Neural cell (in vitro differentiated cells): Measurements from ENCODE around the gene TRAK1. TPM values are rescaled to one million over a fixed set of nuclear protein-coding genes. Genes with fewer than 3 reads are reported as not detected.

Experiments
- H2AFZ ChIP-seq: fragments of 200-600, 300-800 bp; sonication (generic), shearing (Covaris generic); 2 replicates; pipeline ENCODE4 v1.6.0; 2014; ENCODE audit warnings: low read depth, mild to moderate bottlenecking, antibody characterized with exemption, low read length, moderate library complexity
- H3F3A ChIP-seq: fragments of 200-600 bp; shearing (Covaris generic); 2 replicates; pipeline ENCODE4 v1.6.1; 2016; ENCODE audit warnings: mild to moderate bottlenecking, moderate library complexity, mixed read lengths, antibody characterized with exemption, low read length; ENCODE audit not compliant: insufficient read depth, poor library complexity, severe bottlenecking
- H3K27ac ChIP-seq: fragments of 200-600, 300-800 bp; sonication (generic), shearing (Covaris generic); 2 replicates; pipeline ENCODE4 v1.5.1; 2014; ENCODE audit warnings: mild to moderate bottlenecking, low read length, moderate library complexity
- H3K27me3 ChIP-seq: fragments of 300-800, 200-600 bp; sonication (generic), shearing (Covaris generic); 2 replicates; pipeline ENCODE4 v1.6.0; 2014; ENCODE audit warnings: mild to moderate bottlenecking, low read depth, low read length, moderate library complexity; ENCODE audit not compliant: insufficient read depth
- H3K36me3 ChIP-seq: fragments of 300-800, 200-600 bp; sonication (generic), shearing (Covaris generic); 2 replicates; pipeline ENCODE4 v1.5.1; 2014; ENCODE audit warnings: mild to moderate bottlenecking, antibody characterized with exemption, low read length, moderate library complexity; ENCODE audit not compliant: insufficient read depth
- H3K4me2 ChIP-seq: fragments of 300-800, 200-600 bp; sonication (generic), shearing (Covaris generic); 2 replicates; pipeline ENCODE4 v1.6.0; 2014; ENCODE audit warnings: mild to moderate bottlenecking, low read length
- H3K4me3 ChIP-seq: fragments of 300-800, 200-600 bp; sonication (generic), shearing (Covaris generic); 2 replicates; pipeline ENCODE4 v1.5.1; 2014; ENCODE audit warnings: mild to moderate bottlenecking, low read length, moderate library complexity
- H3K79me2 ChIP-seq: fragments of 200-600 bp; shearing (Covaris generic); replicated peaks from 2 replicates; pipeline ENCODE4 v1.6.0; 2014; ENCODE audit warnings: mild to moderate bottlenecking, low read length, moderate library complexity; ENCODE audit not compliant: insufficient read depth
- H3K9ac ChIP-seq: fragments of 300-800, 200-600 bp; sonication (generic), shearing (Covaris generic); 2 replicates; pipeline ENCODE4 v1.6.1; 2016; ENCODE audit warnings: mild to moderate bottlenecking, low read length, mixed read lengths
- H3K9me2 ChIP-seq: fragments of 200-600 bp; shearing (Covaris generic); 2 replicates; pipeline ENCODE4 v1.6.1; 2016; ENCODE audit warnings: mild to moderate bottlenecking, low read length, mixed read lengths; ENCODE audit not compliant: insufficient read depth
- H3K9me3 ChIP-seq: fragments of 200-600, 300-800 bp; sonication (generic), shearing (Covaris generic); 2 replicates; pipeline ENCODE4 v1.6.1; 2016; ENCODE audit warnings: mild to moderate bottlenecking, mixed run types, low read length, moderate library complexity, mixed read lengths
- H4K20me1 ChIP-seq: fragments of 200-600 bp; shearing (Covaris generic); 2 replicates; pipeline ENCODE4 v1.6.1; 2016; ENCODE audit warnings: mild to moderate bottlenecking, mixed run types; ENCODE audit not compliant: insufficient read depth
- EP300 ChIP-seq: fragments of 450-650 bp; conservative IDR thresholded peaks from 2 replicates; pipeline ENCODE4 v1.6.1; 2014; ENCODE audit warnings: antibody characterized with exemption, mild to moderate bottlenecking, moderate library complexity; ENCODE audit not compliant: poor library complexity, severe bottlenecking
- EZH2 ChIP-seq: fragments of 200-600, 300-800 bp; shearing (Covaris generic), sonication (generic); IDR thresholded peaks from 2 replicates; pipeline ENCODE4 v1.6.1; 2014; ENCODE audit warnings: antibody characterized with exemption, low read length, borderline replicate concordance, mild to moderate bottlenecking; ENCODE audit not compliant: insufficient read depth, poor library complexity, severe bottlenecking
- MXI1 ChIP-seq: fragments of 450-650 bp; conservative IDR thresholded peaks from 2 replicates; pipeline ENCODE4 v1.6.1; 2014; ENCODE audit warnings: antibody characterized with exemption, mild to moderate bottlenecking; ENCODE audit not compliant: poor library complexity, severe bottlenecking
- POLR2AphosphoS5 ChIP-seq: IDR thresholded peaks from 2 replicates; pipeline ENCODE4 v1.6.1; 2012
- RAD21 ChIP-seq: fragments of 450-650 bp; conservative IDR thresholded peaks from 2 replicates; pipeline ENCODE4 v1.6.1; 2014; ENCODE audit warnings: antibody characterized with exemption, mild to moderate bottlenecking, moderate library complexity
- SMC3 ChIP-seq: fragments of 450-650 bp; conservative IDR thresholded peaks from 2 replicates; pipeline ENCODE4 v1.6.1; 2014; ENCODE audit warnings: antibody characterized with exemption, mild to moderate bottlenecking, moderate library complexity; ENCODE audit not compliant: poor library complexity
- TAF1 ChIP-seq: IDR thresholded peaks from 2 replicates; pipeline ENCODE4 v1.6.1; 2012; ENCODE audit warnings: low read depth
- polyA plus RNA-seq: library from polyadenylated mRNA; depleted of rRNA; stranded (reverse); fragments of >200 nt; gene quantifications from 2 replicates; pipeline ENCODE4 v1.2.3, GENCODE V29; 2014
- TF ChIP-seq, protein P1 (sequence below): fragments of 450-650 bp; IDR thresholded peaks from 2 replicates; pipeline ENCODE4 v1.5.1; 2014; ENCODE audit warnings: antibody characterized with exemption, mild to moderate bottlenecking, moderate library complexity; ENCODE audit not compliant: poor library complexity, severe bottlenecking
- TF ChIP-seq, protein P2 (sequence below): IDR thresholded peaks from 2 replicates; pipeline ENCODE4 v1.6.1; 2012; ENCODE audit warnings: borderline replicate concordance

Gene TRAK1
- polyA plus RNA-seq, 1 donor from 2014 or later, result 34.7 TPM

DNA sequence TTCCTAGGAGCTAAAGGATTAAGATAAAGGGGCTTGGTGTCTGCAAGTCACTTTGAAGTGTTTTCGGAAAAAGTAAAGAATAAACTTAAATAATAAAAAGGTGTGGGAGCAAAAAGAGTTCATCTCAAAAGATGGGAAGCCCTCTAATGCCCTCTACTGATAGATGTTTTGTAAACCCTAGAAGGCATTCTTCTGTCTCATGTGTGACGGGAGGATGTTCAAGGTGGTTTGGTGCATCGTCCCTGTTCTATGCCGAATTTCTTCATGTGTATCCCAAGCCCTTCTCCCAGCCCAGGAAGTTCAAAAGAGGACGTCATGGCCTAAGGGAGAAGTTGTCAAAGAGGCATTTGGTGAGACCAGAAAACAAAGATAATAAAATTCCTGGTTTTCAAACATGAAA lies 137.6 kb downstream of the TRAK1 start:
- H3K4me3 ChIP-seq, result no peak overlapping the region
- H3K27me3 ChIP-seq, result no peaks in the 10 kb centered on the region
- H3K36me3 ChIP-seq, result no peaks in the 10 kb centered on the region
- H3K9me2 ChIP-seq, result no peaks in the 10 kb centered on the region
- H3K9ac ChIP-seq, result no peak overlapping the region
- no peaks in the 10 kb centered on the region for H3K79me2 ChIP-seq
- TF ChIP-seq MXI1 (no peak), RAD21 (no peak)
- TF ChIP-seq, protein P1, sequence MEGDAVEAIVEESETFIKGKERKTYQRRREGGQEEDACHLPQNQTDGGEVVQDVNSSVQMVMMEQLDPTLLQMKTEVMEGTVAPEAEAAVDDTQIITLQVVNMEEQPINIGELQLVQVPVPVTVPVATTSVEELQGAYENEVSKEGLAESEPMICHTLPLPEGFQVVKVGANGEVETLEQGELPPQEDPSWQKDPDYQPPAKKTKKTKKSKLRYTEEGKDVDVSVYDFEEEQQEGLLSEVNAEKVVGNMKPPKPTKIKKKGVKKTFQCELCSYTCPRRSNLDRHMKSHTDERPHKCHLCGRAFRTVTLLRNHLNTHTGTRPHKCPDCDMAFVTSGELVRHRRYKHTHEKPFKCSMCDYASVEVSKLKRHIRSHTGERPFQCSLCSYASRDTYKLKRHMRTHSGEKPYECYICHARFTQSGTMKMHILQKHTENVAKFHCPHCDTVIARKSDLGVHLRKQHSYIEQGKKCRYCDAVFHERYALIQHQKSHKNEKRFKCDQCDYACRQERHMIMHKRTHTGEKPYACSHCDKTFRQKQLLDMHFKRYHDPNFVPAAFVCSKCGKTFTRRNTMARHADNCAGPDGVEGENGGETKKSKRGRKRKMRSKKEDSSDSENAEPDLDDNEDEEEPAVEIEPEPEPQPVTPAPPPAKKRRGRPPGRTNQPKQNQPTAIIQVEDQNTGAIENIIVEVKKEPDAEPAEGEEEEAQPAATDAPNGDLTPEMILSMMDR, result no peak
- H3K27ac ChIP-seq, result no peak overlapping the region
- H3F3A ChIP-seq, result no peaks in the 10 kb centered on the region
- H3K9me3 ChIP-seq, result no peaks in the 10 kb centered on the region
- H3K4me2 ChIP-seq, result no peak overlapping the region
- no peaks in the 10 kb centered on the region for H4K20me1 ChIP-seq
- H2AFZ ChIP-seq, result no peak overlapping the region

DNA sequence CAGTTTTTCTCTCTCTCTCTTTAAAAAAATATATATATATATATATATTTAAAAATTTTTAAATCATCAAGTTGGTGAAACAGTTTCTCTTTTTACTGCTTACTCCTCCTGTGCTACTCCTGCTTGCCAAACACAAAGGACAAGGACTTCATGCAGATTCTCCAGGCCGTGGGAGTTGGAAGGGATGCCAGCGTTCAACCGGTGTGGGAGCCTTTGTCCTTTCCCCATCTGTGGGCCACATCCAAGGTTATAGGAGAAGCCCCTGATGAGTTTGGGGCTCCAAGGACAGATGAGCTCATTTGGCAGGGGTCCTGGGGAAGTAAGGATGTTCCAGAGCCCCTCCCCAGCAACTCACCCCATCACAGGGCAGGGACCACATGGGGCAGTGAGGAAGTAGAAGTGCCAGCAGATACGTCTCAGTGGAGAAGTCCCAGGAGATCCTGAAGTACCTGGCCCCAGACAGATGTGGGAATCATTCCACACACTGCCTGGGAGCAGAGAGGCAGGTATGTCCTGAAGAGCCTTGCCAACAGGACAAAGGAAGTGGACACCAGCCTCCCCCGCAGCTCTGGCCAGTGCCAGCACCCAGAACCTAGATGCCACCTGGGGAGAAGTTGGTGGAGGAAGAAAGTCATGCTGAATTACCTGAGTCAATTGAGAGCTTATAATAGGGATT lies 138.2 kb downstream of the TRAK1 start:
- no peaks in the 10 kb centered on the region for H3K79me2 ChIP-seq
- no peaks in the 10 kb centered on the region for H3F3A ChIP-seq
- no peaks in the 10 kb centered on the region for H3K36me3 ChIP-seq
- no peaks in the 10 kb centered on the region for H3K27me3 ChIP-seq
- no peaks in the 10 kb centered on the region for H3K9me3 ChIP-seq
- H3K9me2 ChIP-seq, result no peaks in the 10 kb centered on the region
- no peaks in the 10 kb centered on the region for H4K20me1 ChIP-seq
- H2AFZ ChIP-seq, result no peak overlapping the region
- no peak overlapping the region for H3K4me2 ChIP-seq
- TF ChIP-seq TAF1 (no peak), MXI1 (no peak), EP300 (no peak), EZH2 (no peak), POLR2AphosphoS5 (no peak), SMC3 (no peak), RAD21 (no peak)
- TF ChIP-seq, protein P2, sequence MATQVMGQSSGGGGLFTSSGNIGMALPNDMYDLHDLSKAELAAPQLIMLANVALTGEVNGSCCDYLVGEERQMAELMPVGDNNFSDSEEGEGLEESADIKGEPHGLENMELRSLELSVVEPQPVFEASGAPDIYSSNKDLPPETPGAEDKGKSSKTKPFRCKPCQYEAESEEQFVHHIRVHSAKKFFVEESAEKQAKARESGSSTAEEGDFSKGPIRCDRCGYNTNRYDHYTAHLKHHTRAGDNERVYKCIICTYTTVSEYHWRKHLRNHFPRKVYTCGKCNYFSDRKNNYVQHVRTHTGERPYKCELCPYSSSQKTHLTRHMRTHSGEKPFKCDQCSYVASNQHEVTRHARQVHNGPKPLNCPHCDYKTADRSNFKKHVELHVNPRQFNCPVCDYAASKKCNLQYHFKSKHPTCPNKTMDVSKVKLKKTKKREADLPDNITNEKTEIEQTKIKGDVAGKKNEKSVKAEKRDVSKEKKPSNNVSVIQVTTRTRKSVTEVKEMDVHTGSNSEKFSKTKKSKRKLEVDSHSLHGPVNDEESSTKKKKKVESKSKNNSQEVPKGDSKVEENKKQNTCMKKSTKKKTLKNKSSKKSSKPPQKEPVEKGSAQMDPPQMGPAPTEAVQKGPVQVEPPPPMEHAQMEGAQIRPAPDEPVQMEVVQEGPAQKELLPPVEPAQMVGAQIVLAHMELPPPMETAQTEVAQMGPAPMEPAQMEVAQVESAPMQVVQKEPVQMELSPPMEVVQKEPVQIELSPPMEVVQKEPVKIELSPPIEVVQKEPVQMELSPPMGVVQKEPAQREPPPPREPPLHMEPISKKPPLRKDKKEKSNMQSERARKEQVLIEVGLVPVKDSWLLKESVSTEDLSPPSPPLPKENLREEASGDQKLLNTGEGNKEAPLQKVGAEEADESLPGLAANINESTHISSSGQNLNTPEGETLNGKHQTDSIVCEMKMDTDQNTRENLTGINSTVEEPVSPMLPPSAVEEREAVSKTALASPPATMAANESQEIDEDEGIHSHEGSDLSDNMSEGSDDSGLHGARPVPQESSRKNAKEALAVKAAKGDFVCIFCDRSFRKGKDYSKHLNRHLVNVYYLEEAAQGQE, result no peak
- TF ChIP-seq, protein P1, result no peak
- H3K9ac ChIP-seq, result no peak overlapping the region
- H3K4me3 ChIP-seq, result no peak overlapping the region
- no peak overlapping the region for H3K27ac ChIP-seq
